Stromal cell of bone marrow (primary cell): Measurements from ENCODE around the gene TRPM2.
"Not testable (repeated sequence)": the region's sequence is repeated elsewhere in the genome, so short reads cannot be mapped to it uniquely, and the experiment has no call there.

Experiments used
- DNase-seq: peaks from one replicate; pipeline ENCODE4 v3.0.0-alpha.2; 2012; ENCODE audit warnings: low read depth

The TRPM2 gene

GRCh38 chr21:44354775-44355771 is 1.7 kb downstream of the TRPM2 start:
- no peak for DNase-seq

- no peak for DNase-seq
These were observed 2.7 kb downstream of the TRPM2 start for GRCh38 chr21:44356160-44356559.

DNA sequence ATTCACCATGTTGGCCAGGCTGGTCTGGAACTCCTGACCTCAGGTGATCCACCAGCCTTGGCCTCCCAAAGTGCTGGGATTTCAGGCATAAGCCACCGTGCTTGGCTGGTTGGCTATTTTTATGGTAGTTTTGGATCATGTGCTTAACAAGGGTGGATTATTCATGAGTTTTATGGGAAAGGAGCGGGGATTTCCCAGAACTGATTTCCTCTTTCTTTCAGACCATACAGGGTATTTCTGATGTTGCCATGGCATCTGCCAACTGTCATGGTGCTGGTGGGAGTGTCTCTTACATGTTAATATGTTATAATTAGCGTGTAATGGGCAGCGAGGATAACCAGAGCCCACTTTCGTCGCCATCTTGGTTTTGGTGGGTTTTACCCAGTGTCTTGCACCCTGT is 3.2 kb downstream of the TRPM2 start:
- DNase-seq: no peak

DNA sequence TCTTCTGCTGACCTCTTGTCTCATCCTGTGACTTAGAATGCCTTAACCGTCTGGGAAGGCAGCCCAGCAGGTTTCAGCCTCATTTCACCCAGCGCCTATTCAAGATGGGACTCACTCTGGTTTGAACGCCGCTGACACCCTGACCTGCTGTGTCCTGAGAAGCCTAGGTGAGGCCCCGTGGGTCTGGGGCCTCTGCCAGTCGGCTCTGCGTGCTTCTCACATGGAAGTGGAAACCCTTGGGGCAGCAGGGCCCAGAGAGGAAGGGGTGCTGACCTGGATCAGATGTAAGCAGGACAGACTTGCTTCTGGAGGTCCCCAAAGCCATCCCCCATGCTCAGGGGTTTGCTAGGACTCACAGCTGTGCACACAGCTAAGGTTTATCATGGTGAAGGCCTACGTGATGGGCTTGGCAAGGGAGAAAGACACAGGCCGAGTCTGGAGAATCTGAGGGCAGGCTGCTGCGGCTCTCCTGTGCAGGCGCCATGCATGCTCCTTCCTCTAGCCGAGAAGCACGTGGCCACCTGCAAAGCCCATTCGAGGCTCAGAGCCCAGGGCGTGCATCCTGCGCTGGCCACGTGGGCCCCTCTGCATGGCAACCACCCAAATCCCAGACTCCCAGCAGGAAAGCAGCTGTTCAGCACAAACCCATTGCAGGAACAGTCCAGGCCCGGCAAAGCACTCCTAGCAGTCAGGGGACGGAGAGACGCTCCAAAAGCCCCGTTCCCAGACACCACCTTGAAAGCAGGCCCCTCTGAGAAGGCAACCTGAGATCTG is 3.8 kb downstream of the TRPM2 start:
- DNase-seq: no peak

DNA sequence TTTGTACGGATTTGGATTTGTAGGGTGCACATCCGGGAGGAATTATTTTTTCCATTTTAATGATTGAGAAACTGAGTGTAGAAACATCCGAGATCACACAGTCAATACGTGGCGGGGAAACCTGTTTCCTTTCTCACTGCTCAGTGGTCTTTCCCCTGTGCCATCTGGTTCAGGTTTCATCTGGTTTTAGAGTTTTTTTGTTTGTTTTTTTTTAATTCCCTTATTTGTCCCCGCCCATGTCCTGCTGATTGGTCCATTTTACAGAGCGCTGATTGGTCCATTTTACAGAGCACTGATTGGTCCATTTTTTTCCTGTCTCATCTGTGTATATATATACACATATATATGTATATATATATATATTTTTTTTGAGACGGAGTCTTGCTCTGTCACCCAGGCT is 6.0 kb downstream of the TRPM2 start:
- no peak for DNase-seq

DNA sequence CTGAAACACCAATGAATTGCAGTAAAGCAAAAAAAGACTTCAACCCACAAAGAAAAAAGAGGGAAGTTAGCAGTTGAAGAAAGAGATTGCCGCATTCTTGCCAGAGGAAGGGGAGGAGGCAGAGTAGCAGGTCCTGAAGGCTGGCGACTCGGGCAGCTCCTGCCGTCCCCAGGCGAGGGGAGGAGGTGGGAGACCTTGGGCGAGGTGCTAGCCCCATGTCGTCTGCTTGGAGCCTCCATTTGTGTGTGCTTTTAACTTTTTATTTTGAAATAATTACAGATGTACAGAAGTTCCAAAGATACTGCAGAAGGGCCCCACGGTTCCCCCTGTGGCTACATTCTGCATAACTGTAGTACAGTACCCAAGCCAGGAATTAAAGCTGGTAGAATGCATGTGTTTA is 6.7 kb downstream of the TRPM2 start:
- DNase-seq: no peak

GRCh38 chr21:44361903-44362302 is 8.5 kb downstream of the TRPM2 start:
- not testable (repeated sequence) for DNase-seq

- DNase-seq: no peak
These were observed 9.9 kb downstream of the TRPM2 start for GRCh38 chr21:44363278-44363677.

GRCh38 chr21:44364151-44365053 is 11.0 kb downstream of the TRPM2 start:
- no peak for DNase-seq

DNA sequence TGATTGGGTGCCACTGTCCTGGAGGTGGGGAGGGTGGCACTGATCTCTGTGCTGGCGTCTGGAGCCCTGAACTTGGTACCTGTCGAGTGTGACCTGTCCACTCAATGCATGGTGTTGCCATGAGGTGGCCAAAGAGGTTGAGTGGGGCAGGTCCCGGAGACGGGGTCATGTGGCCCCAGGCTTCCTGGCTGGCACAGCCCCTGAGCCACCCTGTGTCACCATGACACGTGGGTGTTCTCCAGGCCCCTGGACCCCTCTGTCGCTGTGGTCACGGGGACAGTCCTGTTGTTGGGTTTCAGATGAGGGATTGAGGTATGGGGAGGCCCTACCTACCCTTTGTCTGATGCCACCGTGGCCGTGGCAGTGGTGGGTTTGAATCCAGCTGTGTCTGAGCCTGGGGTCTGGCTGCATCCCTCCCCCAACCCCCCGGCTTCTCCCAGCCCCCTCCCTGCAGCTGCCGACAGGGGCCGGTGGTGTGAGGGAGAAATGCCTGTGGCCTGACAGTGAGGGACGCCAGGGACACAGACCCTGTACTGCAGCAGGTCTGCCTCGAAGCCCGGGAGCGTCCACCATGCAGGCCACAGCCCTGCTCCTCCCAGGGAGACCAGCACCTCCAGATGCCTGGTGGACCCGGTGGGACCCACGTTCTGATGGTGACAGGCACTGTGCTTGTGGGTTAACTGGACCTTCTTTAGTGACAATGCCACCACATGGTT is 12.0 kb downstream of the TRPM2 start:
- no peak for DNase-seq

DNA sequence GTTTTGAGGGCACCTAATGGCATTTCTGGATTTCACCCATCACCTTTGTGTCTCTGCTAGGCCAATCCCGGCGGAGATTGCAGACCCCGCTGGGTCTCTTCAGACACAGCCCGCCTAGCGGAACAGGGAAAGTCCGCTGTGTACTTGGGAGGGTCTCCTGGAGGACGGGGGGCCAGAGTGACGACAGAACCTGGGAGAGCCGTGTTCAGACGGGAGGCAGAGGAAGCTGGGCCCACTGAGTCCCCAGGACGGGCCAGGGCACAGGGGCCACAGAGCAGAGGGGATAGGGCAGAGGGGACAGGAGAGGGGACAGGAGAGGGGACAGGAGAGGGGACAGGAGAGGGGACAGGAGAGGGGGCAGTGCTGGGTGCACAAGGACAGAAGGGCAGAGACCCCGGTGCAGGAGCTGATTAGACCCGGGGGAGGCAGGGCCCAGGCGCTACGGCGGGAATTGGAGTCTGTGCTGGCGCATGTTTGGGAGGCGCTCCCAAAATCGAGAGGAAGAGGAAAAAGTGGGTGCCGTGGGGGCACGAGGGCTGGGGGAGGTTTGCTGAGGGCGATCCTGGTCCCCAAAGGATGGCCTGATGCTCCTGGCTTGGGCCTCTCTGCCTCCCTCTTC is 12.7 kb downstream of the TRPM2 start:
- no peak for DNase-seq

DNA sequence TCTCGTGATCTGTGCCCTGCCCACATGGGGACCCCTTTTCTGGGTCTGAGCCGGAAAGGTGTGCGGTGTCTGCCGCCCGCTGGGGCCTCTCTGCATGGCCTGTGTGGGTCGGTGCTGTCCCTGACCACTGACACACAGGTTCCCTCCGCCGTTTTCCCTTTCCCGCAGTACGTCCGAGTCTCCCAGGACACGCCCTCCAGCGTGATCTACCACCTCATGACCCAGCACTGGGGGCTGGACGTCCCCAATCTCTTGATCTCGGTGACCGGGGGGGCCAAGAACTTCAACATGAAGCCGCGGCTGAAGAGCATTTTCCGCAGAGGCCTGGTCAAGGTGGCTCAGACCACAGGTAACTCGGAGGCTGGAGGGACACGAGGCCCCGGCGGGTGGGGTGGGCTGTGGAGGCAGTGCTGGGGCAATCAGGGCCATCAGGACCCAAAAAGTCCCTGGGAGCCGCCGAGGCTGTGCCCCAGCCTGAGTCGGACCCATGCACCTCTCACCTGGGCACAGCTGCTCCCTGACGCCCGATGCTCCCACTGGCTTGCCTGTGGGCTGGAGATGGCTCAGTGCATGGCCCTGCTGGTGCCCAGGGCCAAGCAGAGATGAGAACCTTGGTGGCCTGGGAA is 13.3 kb downstream of the TRPM2 start:
- DNase-seq: no peak

DNA sequence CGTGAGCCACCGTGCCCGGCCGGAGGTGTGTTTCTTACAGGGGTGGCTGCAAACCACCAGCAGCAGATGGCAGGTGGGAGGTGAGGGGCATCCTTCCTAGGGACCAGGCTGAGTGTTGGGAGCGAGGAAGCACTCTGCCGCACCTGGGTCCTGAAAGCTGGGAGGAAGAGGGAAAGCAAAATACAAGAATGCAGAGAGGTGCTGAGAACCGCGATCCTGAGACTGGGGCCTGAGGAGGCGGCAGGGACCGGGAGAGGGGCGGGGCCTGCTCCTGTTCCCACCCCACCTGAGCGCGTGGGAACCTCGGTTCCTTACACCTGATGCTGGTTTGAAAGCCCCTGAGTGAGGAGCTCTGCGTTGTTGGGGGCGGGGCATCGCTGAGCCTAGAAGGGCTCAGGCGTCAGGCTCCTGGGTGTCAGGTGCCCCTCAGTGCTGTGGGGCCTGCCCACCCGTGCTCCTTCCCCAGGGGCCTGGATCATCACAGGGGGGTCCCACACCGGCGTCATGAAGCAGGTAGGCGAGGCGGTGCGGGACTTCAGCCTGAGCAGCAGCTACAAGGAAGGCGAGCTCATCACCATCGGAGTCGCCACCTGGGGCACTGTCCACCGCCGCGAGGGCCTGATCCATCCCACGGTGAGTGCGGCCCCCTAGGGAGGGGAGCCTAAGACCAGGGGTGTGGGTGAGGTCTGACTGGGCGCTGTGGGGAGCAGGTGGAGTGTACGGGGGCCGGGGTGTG is 15.5 kb downstream of the TRPM2 start:
- no peak for DNase-seq

GRCh38 chr21:44370027-44370735 is 16.8 kb downstream of the TRPM2 start:
- DNase-seq: peak; percentile 22

- DNase-seq: no peak
These were observed 17.5 kb downstream of the TRPM2 start for GRCh38 chr21:44370786-44371410.

- DNase-seq: no peak
These were observed 18.2 kb downstream of the TRPM2 start for GRCh38 chr21:44371596-44371995.

GRCh38 chr21:44372616-44373015 is 19.2 kb downstream of the TRPM2 start:
- no peak for DNase-seq

GRCh38 chr21:44374601-44375280 is 21.3 kb downstream of the TRPM2 start:
- no peak for DNase-seq
